HG03045 (cell line): ENCODE data around the gene SPART.

Experiments
- ATAC-seq: cut with Tn5 transposase; IDR thresholded peaks from one replicate; pipeline ENCODE4 v1.9.1; 2021; ENCODE audit warnings: mild to moderate bottlenecking, moderate library complexity; ENCODE audit not compliant: unreplicated experiment

Gene SPART, protein sequence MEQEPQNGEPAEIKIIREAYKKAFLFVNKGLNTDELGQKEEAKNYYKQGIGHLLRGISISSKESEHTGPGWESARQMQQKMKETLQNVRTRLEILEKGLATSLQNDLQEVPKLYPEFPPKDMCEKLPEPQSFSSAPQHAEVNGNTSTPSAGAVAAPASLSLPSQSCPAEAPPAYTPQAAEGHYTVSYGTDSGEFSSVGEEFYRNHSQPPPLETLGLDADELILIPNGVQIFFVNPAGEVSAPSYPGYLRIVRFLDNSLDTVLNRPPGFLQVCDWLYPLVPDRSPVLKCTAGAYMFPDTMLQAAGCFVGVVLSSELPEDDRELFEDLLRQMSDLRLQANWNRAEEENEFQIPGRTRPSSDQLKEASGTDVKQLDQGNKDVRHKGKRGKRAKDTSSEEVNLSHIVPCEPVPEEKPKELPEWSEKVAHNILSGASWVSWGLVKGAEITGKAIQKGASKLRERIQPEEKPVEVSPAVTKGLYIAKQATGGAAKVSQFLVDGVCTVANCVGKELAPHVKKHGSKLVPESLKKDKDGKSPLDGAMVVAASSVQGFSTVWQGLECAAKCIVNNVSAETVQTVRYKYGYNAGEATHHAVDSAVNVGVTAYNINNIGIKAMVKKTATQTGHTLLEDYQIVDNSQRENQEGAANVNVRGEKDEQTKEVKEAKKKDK

DNA sequence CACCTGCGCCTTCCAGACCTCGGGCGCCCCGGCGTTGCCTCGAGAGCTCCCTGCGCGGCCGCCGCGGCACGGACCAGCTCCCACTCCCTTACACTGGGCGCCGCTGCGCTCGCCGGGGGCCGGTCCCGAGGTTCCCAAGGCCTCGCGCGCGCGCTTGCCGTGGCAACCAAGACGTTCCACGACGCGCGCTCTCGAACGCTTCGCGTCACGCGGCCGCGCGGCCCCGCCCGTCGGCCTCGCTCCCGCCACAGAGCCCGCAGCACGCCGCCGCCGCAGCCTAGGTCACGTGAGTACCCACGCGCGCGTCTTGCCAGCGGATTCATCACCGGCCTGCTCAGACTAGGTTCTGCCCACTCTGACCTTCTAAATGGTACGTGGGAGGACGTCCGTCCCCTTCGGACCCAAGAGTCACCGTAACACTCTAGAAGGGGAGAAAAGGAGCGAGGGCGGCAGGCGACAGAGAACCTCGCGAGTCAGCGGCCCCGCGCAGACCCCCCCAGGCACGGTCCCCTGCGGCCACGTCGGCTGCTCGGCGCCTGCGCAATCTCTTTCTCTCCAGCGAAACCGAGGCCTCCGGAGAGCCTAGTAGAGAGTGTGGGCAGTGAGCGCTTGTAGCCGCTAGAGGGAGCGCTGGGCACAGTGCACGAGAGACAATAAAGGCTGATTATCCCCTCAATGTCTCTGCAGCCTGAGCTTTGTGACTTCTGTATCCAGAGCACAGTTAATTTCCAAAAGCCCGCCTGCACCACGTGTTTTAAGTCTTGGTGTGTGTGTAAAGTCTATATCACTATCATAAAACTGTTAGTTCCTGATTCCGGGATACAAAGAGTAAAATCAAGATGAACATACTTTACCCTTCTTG lies at the start of gene SPART:
Gene SPART (minus strand): TSS at position 173 of the 862 bp plus-strand sequence. CDS start 10,564 bp downstream, outside the sequence.
- ATAC-seq, result peak; percentile 97

DNA sequence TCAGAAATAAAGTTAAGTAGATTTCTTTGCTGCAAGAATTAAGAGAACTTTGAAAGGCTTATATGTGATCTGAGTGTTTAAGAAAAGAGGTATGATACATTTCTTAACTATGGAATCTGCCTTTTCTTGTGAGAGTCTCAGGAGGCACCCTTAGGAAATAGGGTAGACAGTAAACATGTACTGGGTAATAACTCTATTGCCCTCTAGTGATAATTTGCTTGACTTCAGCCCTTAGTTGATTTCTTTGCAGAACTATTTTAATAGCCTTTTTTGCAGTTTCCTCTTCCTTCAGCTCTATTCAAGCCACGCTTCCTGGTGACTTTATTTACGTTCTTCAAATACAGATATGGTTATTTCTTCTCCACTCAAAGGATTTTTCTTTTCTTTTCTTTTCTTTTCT lies 49.1 kb upstream of the SPART start:
- no peak for ATAC-seq

- ATAC-seq, result no peak
Observed at GRCh38 chr13:36385489-36385888, 39.3 kb upstream of the SPART start.

GRCh38 chr13:36382030-36382429 lies 35.8 kb upstream of the SPART start:
- ATAC-seq, result no peak

GRCh38 chr13:36377826-36378468 lies 31.8 kb upstream of the SPART start:
- no peak for ATAC-seq

- no peak for ATAC-seq
Observed at GRCh38 chr13:36374063-36374462, 27.9 kb upstream of the SPART start.

DNA sequence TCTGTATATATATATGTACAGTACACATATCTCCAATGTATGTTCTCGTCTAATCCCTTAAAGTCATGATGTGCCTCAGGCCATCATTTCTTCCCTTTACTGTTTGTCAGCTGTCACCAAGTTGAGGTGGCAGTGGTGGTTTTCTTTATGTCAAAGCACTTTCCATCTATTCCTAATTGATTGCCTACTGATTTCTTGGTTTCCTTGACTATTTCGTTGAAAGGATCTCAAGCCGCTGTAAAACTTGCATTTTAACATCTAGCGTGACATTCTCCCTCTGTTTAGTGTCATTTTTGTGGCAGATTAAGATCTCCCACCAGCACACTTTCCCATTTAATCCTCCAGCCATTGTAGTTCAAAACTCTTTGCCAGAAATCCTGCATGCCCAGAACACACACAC lies 25.0 kb upstream of the SPART start:
- ATAC-seq, result no peak

- no peak for ATAC-seq
Observed at GRCh38 chr13:36370108-36370429, 23.9 kb upstream of the SPART start.

DNA sequence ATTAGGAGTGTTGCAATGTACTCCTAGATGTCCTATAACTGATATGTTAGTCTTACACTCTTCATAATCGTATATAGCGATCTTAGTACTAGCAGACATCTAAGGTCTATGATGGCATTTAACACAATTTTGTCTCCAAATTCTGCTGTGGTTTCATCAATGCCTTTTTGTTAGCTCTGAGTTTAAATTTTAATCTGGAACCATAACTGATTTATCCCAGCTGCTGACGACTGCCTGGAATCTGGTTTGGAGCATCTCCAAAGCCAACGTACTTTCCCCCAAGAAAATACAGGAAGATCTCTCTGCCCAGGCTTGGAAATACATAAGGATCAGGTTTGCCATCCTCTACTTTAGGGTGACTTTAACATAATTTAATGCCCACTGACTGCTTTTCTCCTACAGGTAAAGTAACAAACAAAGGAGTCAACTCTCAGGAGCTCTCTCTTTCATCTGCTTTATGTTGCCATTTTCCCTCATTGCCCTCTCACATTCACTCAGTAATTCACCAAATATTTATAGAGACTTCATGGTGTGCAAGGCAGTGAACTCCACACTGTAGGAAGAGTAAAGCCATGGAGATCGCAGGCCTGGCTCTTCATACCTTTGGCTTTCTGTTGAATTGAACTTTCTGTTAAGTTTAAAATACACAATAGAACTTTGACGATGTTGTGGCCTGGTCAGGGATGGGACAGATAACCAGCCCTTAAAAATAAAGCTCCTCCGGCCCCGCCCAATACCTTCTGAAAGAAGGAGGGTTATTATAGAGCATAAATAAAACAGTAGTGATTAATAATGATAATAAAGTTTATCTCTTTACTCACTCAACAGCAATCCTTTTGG lies 23.3 kb upstream of the SPART start:
- ATAC-seq, result no peak

DNA sequence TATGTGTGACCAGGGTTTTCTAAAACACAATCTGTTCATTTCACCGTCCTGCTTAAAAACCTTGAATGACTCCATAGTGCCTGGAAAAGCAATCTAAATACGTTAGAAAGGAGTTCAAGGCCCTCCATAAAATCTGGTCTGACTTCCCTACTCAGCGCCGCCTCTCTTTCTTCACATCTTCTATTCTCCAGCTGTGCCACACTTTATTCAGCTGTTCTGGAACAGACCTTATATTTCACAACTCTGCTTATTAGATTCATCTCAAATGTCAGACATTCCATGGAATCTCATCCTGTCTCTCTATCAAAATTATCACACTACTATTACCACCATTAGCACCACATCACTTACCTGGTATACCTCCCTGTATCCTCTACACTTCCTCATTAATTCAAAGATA lies 19.8 kb upstream of the SPART start:
- no peak for ATAC-seq

- ATAC-seq, result no peak
Observed at GRCh38 chr13:36363366-36363863, 17.2 kb upstream of the SPART start.

DNA sequence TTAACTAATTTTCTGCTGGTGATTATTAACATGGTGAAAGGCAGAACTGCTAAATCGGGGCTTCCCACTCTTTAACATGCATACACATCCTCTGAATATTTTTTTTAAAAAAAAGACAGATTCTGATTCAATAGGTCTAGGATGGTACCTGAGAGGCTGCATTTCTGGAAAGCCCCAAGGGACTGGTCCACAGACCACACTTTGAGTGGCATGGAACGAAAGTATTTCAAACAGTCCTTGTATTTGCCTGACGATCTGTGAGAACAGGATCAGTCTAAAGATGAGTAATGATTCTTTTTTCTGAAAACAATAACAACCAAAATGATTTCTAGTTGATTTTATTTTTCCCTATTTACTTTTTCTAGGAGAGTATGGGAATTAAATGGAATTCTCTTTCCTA lies 16.7 kb upstream of the SPART start:
- no peak for ATAC-seq

- ATAC-seq, result no peak
Observed at GRCh38 chr13:36362251-36362650, 16.1 kb upstream of the SPART start.

DNA sequence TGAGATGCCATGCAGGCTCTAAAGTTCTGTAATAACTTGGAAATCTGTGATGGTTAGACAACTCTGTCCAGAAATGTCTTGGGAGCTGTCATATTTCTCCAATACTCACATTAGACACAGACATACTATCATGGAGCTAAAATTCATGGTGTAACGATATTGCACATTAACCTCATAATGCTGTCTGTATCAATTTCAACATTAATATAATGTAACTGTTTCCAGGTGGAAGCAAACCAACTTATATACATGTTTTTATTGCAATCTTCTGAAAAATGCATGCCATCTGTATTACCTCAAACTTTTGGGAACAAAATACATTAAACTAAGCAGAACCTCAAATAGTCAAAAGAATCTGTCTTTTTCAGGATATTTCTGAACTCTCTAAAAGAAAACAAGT lies 14.7 kb upstream of the SPART start:
- no peak for ATAC-seq

DNA sequence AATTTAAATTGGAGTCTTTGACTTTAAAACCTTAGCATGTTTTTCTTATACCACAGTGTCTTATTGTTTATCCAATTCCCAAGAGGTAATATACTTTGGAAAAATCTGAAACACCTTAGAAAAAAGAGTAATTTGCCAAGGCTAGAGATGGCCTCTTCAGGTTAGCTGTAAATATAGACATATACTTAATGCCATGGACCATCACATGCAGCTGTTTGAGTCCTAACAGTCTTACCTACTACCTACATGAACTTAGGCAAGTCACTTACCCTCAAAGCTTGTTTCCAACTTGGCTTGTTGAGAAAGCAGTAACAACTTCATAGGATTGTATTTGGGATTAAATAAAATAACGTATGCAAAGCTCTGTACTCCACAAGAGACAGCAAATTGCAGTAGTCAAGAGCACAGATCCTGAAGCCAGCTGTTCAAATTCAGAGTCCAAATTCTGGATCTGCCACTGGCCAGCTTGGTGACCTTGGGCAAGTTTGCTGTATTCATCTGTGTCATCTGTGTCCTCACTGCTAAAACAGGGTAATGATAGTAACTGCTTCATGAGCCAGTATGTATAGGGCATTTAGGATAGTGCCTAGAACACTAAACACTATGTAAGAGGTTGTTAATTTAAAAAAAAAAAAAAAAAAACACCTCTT lies 13.2 kb upstream of the SPART start:
- no peak for ATAC-seq

- ATAC-seq, result no peak
Observed at GRCh38 chr13:36358175-36358718, 12.1 kb upstream of the SPART start.

GRCh38 chr13:36357692-36358091 lies 11.5 kb upstream of the SPART start:
- no peak for ATAC-seq

GRCh38 chr13:36357231-36357630 lies 11.0 kb upstream of the SPART start:
- no peak for ATAC-seq

GRCh38 chr13:36356058-36356457 lies 9.9 kb upstream of the SPART start:
- ATAC-seq, result no peak
